MCF 10A (cell line): ENCODE results near the gene MEF2C. TPM values are rescaled to one million over a fixed set of nuclear protein-coding genes. Genes with fewer than 3 reads are reported as not detected.

Experiments used
- BruUV-seq: library from RNA; stranded (reverse); fragments of 400-500 nt; replicated peaks from 2 replicates; lab custom pipeline; 2021; lab: Mats Ljungman, UMichigan
- CTCF ChIA-PET: fragments of 300-600 bp; sonication (Branson Sonifier 250); formaldehyde crosslinking; extraction: SDS; loops from one replicate; lab custom pipeline; 2021; ENCODE audit warnings: antibody characterized with exemption, inconsistent platforms; lab: Yijun Ruan, JAX
- POLR2A ChIA-PET: fragments of 300-600, 350-650 bp; sonication (Branson Sonifier 250); formaldehyde crosslinking; extraction: SDS; loops from one replicate; lab custom pipeline; 2020; ENCODE audit warnings: antibody characterized with exemption, inconsistent platforms; lab: Yijun Ruan, JAX
- DNase-seq: peaks from one replicate; pipeline ENCODE4 v3.0.0-alpha.2; 2018; ENCODE audit not compliant: unreplicated experiment
- H3K27ac Mint-ChIP-seq: one replicate; pipeline ENCODE4 v1.8.0; 2022; ENCODE audit warnings: mild to moderate bottlenecking, low read depth, mixed read lengths; ENCODE audit not compliant: unreplicated experiment
- H3K27me3 Mint-ChIP-seq: one replicate; pipeline ENCODE4 v1.8.0; 2022; ENCODE audit warnings: mixed read lengths; ENCODE audit not compliant: insufficient read depth, unreplicated experiment
- H3K36me3 Mint-ChIP-seq: one replicate; pipeline ENCODE4 v1.8.0; 2022; ENCODE audit warnings: mild to moderate bottlenecking, moderate library complexity, mixed read lengths; ENCODE audit not compliant: insufficient read depth, unreplicated experiment
- H3K4me1 Mint-ChIP-seq: one replicate; pipeline ENCODE4 v1.8.0; 2022; ENCODE audit warnings: mixed read lengths; ENCODE audit not compliant: insufficient read depth, unreplicated experiment
- H3K4me3 Mint-ChIP-seq: one replicate; pipeline ENCODE4 v1.8.0; 2022; ENCODE audit warnings: mild to moderate bottlenecking, moderate library complexity, mixed read lengths; ENCODE audit not compliant: unreplicated experiment
- H3K9me3 Mint-ChIP-seq: one replicate; pipeline ENCODE4 v1.8.0; 2022; ENCODE audit warnings: mixed read lengths; ENCODE audit not compliant: unreplicated experiment
- CTCF ChIP-seq: fragments of 200-600 bp; IDR thresholded peaks from one replicate; pipeline ENCODE4 v1.8.0; 2022; ENCODE audit warnings: antibody characterized with exemption, mild to moderate bottlenecking; ENCODE audit not compliant: unreplicated experiment
- intact Hi-C: fragments of 100-400 bp; cut with micrococcal nuclease; formaldehyde crosslinking; loops from 2 replicates; pipeline ENCODE4 v1.14.1; 2022
- total RNA-seq: library from RNA; stranded (reverse); gene quantifications from 2 replicates; pipeline ENCODE4 v1.2.3, GENCODE V29; 2022

The MEF2C gene
- total RNA-seq, 1 experiment from 2014 or later: 0.05 TPM

- Mint-ChIP-seq H3K4me1 (peaks cover 8% of the 10 kb centered on the region), H3K27ac (no peak overlapping the region), H3K36me3 (no peaks in the 10 kb centered on the region), H3K4me3 (no peak overlapping the region), H3K27me3 (peaks cover 26% of the 10 kb centered on the region), H3K9me3 (no peaks in the 10 kb centered on the region)
- POLR2A ChIA-PET: no interaction called here
- no TSS peak for BruUV-seq
- TF ChIP-seq CTCF: no peak
- CTCF ChIA-PET: interaction anchor here (0.8 kb wide), 1 partner anchor 53 kb away, joined by 4 read pairs; no protein-coding TSS in a partner anchor
- DNase-seq: no peak
- intact Hi-C loops: no loop called here
These were observed 100.4 kb downstream of the MEF2C start for GRCh38 chr5:88782571-88782970.

GRCh38 chr5:88780736-88781135 lies 102.2 kb downstream of the MEF2C start:
- H3K27ac Mint-ChIP-seq: no peak overlapping the region

GRCh38 chr5:88778736-88779135 lies 104.2 kb downstream of the MEF2C start:
- intact Hi-C loops: no loop called here
- DNase-seq: no peak
- H3K27me3 Mint-ChIP-seq: peaks cover 27% of the 10 kb centered on the region
- CTCF ChIA-PET: no interaction called here
- H3K27ac Mint-ChIP-seq: no peak overlapping the region
- BruUV-seq: no TSS peak
- no peak for TF ChIP-seq CTCF
- POLR2A ChIA-PET: no interaction called here
- H3K4me3 Mint-ChIP-seq: no peak overlapping the region
- no peaks in the 10 kb centered on the region for H3K36me3 Mint-ChIP-seq
- no peaks in the 10 kb centered on the region for H3K9me3 Mint-ChIP-seq
- H3K4me1 Mint-ChIP-seq: no peaks in the 10 kb centered on the region

More at GRCh38 chr5:88780736-88781135, 102.2 kb downstream of the MEF2C start:
- H3K4me1 Mint-ChIP-seq: peaks cover 8% of the 10 kb centered on the region
- no peaks in the 10 kb centered on the region for H3K9me3 Mint-ChIP-seq
- CTCF ChIA-PET: no interaction called here
- no peak overlapping the region for H3K4me3 Mint-ChIP-seq
- intact Hi-C loops: no loop called here
- POLR2A ChIA-PET: no interaction called here
- no TSS peak for BruUV-seq
- peaks cover 22% of the 10 kb centered on the region for H3K27me3 Mint-ChIP-seq
- no peaks in the 10 kb centered on the region for H3K36me3 Mint-ChIP-seq
- no peak for TF ChIP-seq CTCF
- no peak for DNase-seq

GRCh38 chr5:88776692-88777091 lies 106.3 kb downstream of the MEF2C start:
- Mint-ChIP-seq H3K9me3 (no peaks in the 10 kb centered on the region), H3K27ac (no peak overlapping the region), H3K27me3 (peaks cover 48% of the 10 kb centered on the region), H3K4me3 (no peak overlapping the region), H3K4me1 (no peaks in the 10 kb centered on the region), H3K36me3 (no peaks in the 10 kb centered on the region)
- no peak for TF ChIP-seq CTCF
- ChIA-PET CTCF (interaction anchor here (1.0 kb wide), 1 partner anchor 48 kb away, joined by 4 read pairs; no protein-coding TSS in a partner anchor), POLR2A (no interaction called here)
- no TSS peak for BruUV-seq
- intact Hi-C loops: no loop called here
- DNase-seq: no peak
